LNCAP (cell line): ENCODE data around the gene INPP4A.

Experiments
- TF ChIP-seq, protein P1 (sequence below): fragments of 450-650 bp; IDR thresholded peaks from 2 replicates; pipeline ENCODE4 v1.5.1; 2017; ENCODE audit warnings: mild to moderate bottlenecking

The INPP4A gene

DNA sequence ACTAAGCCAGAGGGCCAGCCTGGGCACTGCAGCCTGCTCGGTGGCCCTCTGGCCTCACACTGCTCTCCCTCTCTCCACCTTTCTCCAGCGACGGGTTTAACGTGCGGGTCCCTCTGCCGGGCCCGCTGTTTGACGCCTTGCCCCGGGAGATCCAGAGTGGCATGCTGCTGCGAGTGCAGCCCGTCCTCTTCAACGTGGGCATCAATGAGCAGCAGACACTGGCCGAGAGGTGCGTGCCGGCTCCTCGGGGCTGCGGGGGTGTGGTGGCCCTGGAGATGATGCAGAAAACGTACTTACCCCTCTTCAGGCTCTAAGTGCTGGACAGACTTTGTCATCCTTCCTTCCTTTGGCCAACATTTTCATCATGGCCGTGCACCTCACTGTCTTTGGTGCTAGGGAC is 121.3 kb downstream of the INPP4A start:
- TF ChIP-seq, protein P1, sequence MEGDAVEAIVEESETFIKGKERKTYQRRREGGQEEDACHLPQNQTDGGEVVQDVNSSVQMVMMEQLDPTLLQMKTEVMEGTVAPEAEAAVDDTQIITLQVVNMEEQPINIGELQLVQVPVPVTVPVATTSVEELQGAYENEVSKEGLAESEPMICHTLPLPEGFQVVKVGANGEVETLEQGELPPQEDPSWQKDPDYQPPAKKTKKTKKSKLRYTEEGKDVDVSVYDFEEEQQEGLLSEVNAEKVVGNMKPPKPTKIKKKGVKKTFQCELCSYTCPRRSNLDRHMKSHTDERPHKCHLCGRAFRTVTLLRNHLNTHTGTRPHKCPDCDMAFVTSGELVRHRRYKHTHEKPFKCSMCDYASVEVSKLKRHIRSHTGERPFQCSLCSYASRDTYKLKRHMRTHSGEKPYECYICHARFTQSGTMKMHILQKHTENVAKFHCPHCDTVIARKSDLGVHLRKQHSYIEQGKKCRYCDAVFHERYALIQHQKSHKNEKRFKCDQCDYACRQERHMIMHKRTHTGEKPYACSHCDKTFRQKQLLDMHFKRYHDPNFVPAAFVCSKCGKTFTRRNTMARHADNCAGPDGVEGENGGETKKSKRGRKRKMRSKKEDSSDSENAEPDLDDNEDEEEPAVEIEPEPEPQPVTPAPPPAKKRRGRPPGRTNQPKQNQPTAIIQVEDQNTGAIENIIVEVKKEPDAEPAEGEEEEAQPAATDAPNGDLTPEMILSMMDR: no peak

DNA sequence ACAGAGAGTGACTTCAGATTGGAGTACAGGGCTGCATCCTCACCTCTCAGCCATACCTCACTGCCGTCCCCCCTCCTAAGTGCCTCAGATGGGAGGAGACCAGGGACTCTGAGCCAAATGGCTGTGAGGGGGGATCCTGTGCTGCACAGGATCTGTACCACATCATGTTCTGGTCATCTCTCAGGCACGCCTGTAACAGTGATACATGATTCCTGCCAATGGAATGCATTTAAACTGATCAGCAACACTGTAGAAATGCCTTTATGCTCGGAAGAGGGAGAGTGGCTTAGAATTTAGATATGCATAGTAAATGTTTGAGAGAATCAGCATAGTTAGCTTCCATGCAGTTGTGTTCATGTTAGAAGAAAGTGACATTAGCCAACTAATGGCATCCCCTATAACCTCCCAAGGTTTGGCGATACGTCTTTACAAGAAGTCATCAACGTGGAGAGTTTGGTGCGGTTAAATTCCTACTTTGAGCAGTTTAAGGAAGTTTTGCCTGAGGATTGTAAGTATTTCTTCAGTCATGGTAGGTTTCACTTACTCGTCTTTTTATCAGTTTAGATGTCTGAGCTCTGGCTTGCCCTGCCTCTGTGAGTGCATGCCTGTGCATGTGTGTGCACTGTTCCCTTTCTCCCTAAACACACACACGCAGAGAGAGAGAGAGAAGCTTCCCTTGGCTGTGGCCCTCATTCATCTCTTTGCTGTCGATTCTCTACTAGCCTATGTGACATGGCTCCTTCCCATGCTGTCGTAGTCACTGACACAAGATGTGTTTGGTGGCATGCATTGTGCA is 123.7 kb downstream of the INPP4A start:
- TF ChIP-seq, protein P1: no peak

DNA sequence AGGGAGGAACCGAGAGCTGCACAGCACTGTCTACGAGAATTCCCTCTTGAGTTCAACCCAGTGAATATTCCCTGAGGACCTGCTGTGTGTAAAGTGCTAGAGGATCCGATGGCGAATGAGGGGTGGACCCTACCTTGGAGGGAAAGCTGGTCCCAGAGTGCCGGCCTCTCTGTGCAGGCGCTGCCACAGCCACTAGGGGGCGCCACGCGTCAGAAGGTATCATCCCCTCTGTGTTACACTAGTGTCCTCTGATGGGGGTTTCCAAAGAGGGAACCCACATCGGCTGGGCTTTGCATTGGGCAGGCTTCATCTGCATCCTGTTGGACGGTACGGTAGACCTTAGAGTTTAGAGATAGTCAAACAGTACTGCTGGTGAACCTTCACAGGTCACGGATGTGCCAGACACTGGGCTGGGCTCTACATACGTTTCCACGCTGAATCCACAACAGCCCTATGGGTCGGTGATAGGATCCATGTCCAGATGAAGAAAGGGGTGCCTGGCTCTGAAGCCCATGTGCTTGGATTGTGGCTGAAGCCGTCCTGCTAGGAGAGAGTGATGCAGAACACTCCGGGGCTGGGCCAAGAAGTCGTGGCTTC is 124.6 kb downstream of the INPP4A start:
- TF ChIP-seq, protein P1: peak; percentile 95

DNA sequence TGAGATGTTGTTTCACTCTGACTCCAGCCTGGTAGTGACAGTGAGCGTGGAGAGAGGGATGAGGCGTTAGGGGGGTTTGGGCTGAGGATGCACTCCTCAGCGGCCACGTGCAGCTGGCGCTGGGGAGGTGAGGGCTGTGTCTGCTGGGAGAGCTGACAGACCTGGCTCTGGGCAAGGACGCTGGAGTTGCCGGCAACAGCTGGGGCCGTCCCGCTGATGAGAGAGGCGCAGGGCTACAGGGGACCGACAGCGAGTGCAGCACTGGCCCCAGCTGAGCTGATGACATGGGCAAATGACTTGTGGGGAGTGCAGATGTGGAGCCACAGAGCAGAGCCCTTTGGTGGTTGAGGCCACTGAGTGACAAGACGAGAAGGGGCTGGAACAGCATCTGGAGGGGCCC is 125.3 kb downstream of the INPP4A start:
- TF ChIP-seq, protein P1: no peak

DNA sequence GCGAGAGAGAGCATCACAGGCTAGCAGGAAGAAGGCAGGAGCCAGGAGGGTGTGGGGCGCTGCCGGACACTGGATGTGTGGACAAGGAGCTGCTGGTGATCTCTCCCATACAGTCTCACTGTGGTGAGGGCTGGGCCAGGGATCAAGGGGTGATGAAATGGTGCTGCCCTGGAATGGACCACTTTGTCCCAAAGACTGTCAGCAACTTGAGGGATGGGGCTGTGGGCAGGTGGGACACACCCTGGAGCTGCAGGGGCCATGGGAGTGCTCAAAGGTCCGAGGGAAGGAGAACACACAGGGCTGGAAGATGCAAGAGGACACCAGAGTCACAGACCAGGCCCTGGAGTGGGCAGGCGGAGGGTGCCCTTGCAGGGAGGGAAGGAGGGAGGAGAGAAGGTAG is 125.7 kb downstream of the INPP4A start:
- TF ChIP-seq, protein P1: no peak

DNA sequence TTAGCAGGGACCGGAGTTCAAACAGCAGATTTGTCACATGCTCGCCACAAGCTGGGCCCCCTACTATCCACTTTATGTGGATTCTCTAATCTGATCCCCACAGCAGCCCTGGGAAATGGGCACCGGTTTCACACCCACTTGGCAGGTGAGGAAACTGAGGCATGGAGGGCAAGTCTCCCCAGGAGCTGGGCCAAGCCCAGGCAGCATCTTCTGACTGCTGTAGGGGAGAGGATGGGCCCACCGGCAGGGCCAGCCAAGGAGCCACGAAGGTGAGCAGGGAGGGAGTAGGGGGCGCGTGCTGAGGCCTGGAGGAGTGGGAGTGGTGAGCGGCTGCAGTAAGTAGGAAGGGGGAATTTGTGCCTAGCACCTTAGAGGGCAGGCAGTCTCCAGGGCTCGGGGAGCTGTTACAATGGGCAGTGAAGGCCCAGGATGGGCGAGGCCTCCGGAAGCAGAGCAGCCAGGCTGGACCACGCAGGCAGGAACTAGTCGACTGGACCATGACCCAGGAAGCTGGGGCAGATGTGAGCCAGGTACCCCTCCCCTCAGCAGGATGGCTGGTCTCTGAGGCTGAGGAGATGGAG is 126.6 kb downstream of the INPP4A start:
- TF ChIP-seq, protein P1: no peak

DNA sequence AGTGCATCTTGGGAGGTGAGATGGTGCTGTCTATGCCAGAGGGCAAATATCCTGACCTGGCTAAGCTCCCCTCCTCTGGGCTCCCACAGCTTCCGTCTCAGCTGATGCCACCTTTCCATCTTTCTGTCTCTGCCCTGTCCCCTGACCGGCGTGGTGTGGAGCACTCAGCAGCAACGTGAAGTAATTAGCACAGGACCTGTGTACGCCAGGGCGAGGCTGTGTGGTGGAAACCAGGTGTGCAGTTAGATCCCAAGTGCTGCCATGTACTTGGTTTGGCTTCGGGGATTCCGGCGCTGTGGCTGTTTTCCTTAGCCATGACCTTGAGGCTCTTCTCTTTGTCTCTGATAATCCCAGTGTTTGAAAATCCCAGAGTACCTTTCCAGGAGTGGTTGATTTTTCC is 127.1 kb downstream of the INPP4A start:
- TF ChIP-seq, protein P1: no peak
